B cell (primary cell): ENCODE measurements around the gene LIPC. TPM values are rescaled to one million over a fixed set of nuclear protein-coding genes. Genes with fewer than 3 reads are reported as not detected.

Experiments
- ATAC-seq: fragments of 200-7000 bp; cut with Tn5 transposase; one replicate; pipeline ENCODE4 v1.10.0; 2021; ENCODE audit warnings: low read depth, mild to moderate bottlenecking, moderate number of reproducible peaks, moderate library complexity
- CTCF ChIA-PET: fragments of 350-600 bp; sonication (Branson Sonifier 250); formaldehyde crosslinking; loops from one replicate; lab custom pipeline; 2021; ENCODE audit warnings: antibody characterized with exemption, inconsistent platforms; lab: Charles Lee
- POLR2A ChIA-PET: fragments of 350-600 bp; sonication (Branson Sonifier 250); formaldehyde crosslinking; loops from one replicate; lab custom pipeline; 2021; ENCODE audit warnings: antibody characterized with exemption; lab: Charles Lee
- DNase-seq: peaks from one replicate; pipeline ENCODE4 v3.0.0; 2013
- H2AFZ ChIP-seq: 2 replicates; pipeline ENCODE4 v1.6.1; 2012; ENCODE audit warnings: mild to moderate bottlenecking, low read depth, low read length; ENCODE audit not compliant: insufficient read depth, poor library complexity, severe bottlenecking
- H3K27ac ChIP-seq, 2 donors: 1 replicate in 1 of 2; 2 replicates in 1 of 2; pipeline ENCODE4 v1.5.1; 2012 to 2013; ENCODE audit warnings: low read length in 2 of 2, mild to moderate bottlenecking in 2 of 2, moderate library complexity in 1 of 2
- H3K27me3 ChIP-seq, 4 experiments: fragments of 200-600 bp in 1 of 4; sonication (generic) in 1 of 4; replicated peaks in 1 of 4; 1 replicate in 2 of 4; 2 replicates in 2 of 4; pipeline versions ENCODE4 v1.6.1 to v1.7.0; 2013 to 2016; ENCODE audit warnings: low read length in 3 of 4, mild to moderate bottlenecking in 2 of 4, mixed read lengths in 1 of 4, moderate library complexity in 1 of 4; ENCODE audit not compliant: insufficient read depth in 4 of 4, control insufficient read depth in 3 of 4; ENCODE audit errors: control extremely low read depth in 1 of 4
- H3K36me3 ChIP-seq, 2 experiments: replicated peaks in 1 of 2; 1 replicate in 1 of 2; 2 replicates in 1 of 2; pipeline versions ENCODE4 v1.6.1 to v1.7.1; 2013; ENCODE audit warnings: low read length in 1 of 2; ENCODE audit not compliant: insufficient read depth in 2 of 2, control insufficient read depth in 1 of 2; ENCODE audit errors: control extremely low read depth in 1 of 2, extremely low read depth in 1 of 2
- H3K4me1 ChIP-seq, 2 donors: fragments of 200-600 bp in 1 of 2; sonication (generic) in 1 of 2; 1 replicate in 1 of 2; 2 replicates in 1 of 2; pipeline versions ENCODE4 v1.5.1 to v1.6.1; 2013 to 2017; ENCODE audit warnings: low read length in 2 of 2; ENCODE audit not compliant: control insufficient read depth in 2 of 2, insufficient read depth in 2 of 2
- H3K4me2 ChIP-seq: replicated peaks from 2 replicates; pipeline ENCODE3; 2012; ENCODE audit warnings: mild to moderate bottlenecking, low read depth, low read length; ENCODE audit not compliant: poor library complexity, severe bottlenecking
- H3K4me3 ChIP-seq, 5 experiments: fragments of 200-600 bp in 1 of 5; sonication (generic) in 1 of 5; 1 replicate in 3 of 5; 2 replicates in 2 of 5; pipeline versions ENCODE4 v1.5.1 to v1.7.0; 2011 to 2016; ENCODE audit warnings: low read length in 4 of 5, mild to moderate bottlenecking in 4 of 5, low read depth in 2 of 5, control low read depth in 1 of 5, moderate library complexity in 1 of 5; ENCODE audit not compliant: insufficient read depth in 1 of 5; ENCODE audit errors: control extremely low read depth in 1 of 5, extremely low read depth in 1 of 5
- H3K79me2 ChIP-seq: fragments of 200-600 bp; sonication (generic); one replicate; pipeline ENCODE4 v1.6.0; 2016; ENCODE audit warnings: low read length; ENCODE audit not compliant: control insufficient read depth, insufficient read depth
- H3K9ac ChIP-seq: fragments of 200-600 bp; sonication (generic); 2 replicates; pipeline ENCODE4 v1.6.1; 2017; ENCODE audit warnings: mild to moderate bottlenecking, low read length, moderate library complexity
- H3K9me3 ChIP-seq, 3 donors: one replicate each; pipeline versions ENCODE4 v1.6.1 to v1.7.1; 2013; ENCODE audit warnings: low read length in 2 of 3; ENCODE audit not compliant: control insufficient read depth in 2 of 3, insufficient read depth in 1 of 3; ENCODE audit errors: control extremely low read depth in 1 of 3
- H4K20me1 ChIP-seq: 2 replicates; pipeline ENCODE4 v1.6.0; 2012; ENCODE audit warnings: mild to moderate bottlenecking, low read length; ENCODE audit not compliant: insufficient read depth, control insufficient read depth, poor library complexity, severe bottlenecking
- H3K27ac Mint-ChIP-seq: one replicate; pipeline ENCODE4 v1.8.0; 2021; ENCODE audit warnings: mixed read lengths
- H3K27me3 Mint-ChIP-seq: one replicate; pipeline ENCODE4 v1.8.0; 2021; ENCODE audit warnings: mixed read lengths
- H3K4me1 Mint-ChIP-seq: one replicate; pipeline ENCODE4 v1.8.0; 2021; ENCODE audit warnings: mixed read lengths
- H3K4me3 Mint-ChIP-seq: one replicate; pipeline ENCODE4 v1.8.0; 2021; ENCODE audit warnings: mixed read lengths
- H3K9me3 Mint-ChIP-seq: one replicate; pipeline ENCODE4 v1.8.0; 2022; ENCODE audit warnings: mixed read lengths; ENCODE audit not compliant: insufficient read depth
- CTCF ChIP-seq: fragments of 200-600 bp; IDR thresholded peaks from one replicate; pipeline ENCODE4 v1.8.0; 2022; ENCODE audit warnings: antibody characterized with exemption, mild to moderate bottlenecking
- EZH2 ChIP-seq: IDR thresholded peaks from 2 replicates; pipeline ENCODE4 v1.6.1; 2012; ENCODE audit warnings: borderline replicate concordance, low read depth, mild to moderate bottlenecking, moderate library complexity, low read length; ENCODE audit not compliant: insufficient read depth, poor library complexity, severe bottlenecking
- WGBS: methylation state at CpG from one replicate; pipeline ENCODE4 v1.1.5; 2013; ENCODE audit warnings: missing lambda C conversion rate; ENCODE audit not compliant: insufficient coverage; 5-methylcytosine and 5-hydroxymethylcytosine counted together
- intact Hi-C: fragments of 100-400 bp; cut with micrococcal nuclease; formaldehyde crosslinking; loops from one replicate; pipeline ENCODE4 v1.10.0; 2022
- polyA plus RNA-seq: library from polyadenylated mRNA; depleted of rRNA; stranded (reverse); fragments of >200 nt; gene quantifications from 2 replicates; pipeline ENCODE4 v1.2.3, GENCODE V29; 2012
- total RNA-seq, 2 donors: library from RNA; stranded (reverse); fragments of 120-200 nt in 1 of 2; gene quantifications; 1 replicate in 1 of 2; 2 replicates in 1 of 2; pipeline versions ENCODE4 v1.2.3 to v1.2.4, GENCODE V29; 2013 to 2022

The LIPC gene
- total and polyA plus RNA-seq, 2 donors (not counting 1 experiment from before 2014, with no cell fraction given), result not detected

GRCh38 chr15:58576657-58577056 is 144.9 kb downstream of the LIPC start:
- H4K20me1 ChIP-seq, result no peaks in the 10 kb centered on the region
- no peaks in the 10 kb centered on the region for H3K4me1 ChIP-seq
- CTCF ChIA-PET, result interaction anchor here (1.5 kb wide), 1 partner anchor 14 kb away, joined by 3 read pairs; no protein-coding TSS in a partner anchor
- DNase-seq, result no peak
- no peak overlapping the region for H3K4me2 ChIP-seq
- peaks cover 3% of the 10 kb centered on the region for H3K4me1 Mint-ChIP-seq
- POLR2A ChIA-PET, result interaction anchor here (0.7 to 0.8 kb wide), 2 partner anchors 158 to 956 kb away, joined by 9 to 12 read pairs; no protein-coding TSS in a partner anchor
- peaks cover 0 to 5% (median 0%) of the 10 kb centered on the region in 3 donors for H3K9me3 ChIP-seq
- no peak overlapping the region for H3K4me3 ChIP-seq
- no peak for ATAC-seq
- H2AFZ ChIP-seq, result no peak overlapping the region
- H3K27me3 ChIP-seq, result no peaks in the 10 kb centered on the region
- H3K27ac Mint-ChIP-seq, result no peak overlapping the region
- intact Hi-C loops, result no loop called here
- no peak overlapping the region for H3K27ac ChIP-seq
- H3K79me2 ChIP-seq, result no peaks in the 10 kb centered on the region
- H3K4me3 Mint-ChIP-seq, result no peak overlapping the region
- peaks cover under 1% of the 10 kb centered on the region for H3K27me3 Mint-ChIP-seq
- TF ChIP-seq EZH2 (no peak), CTCF (no peak)
- H3K36me3 ChIP-seq, result no peaks in the 10 kb centered on the region
- no peaks in the 10 kb centered on the region for H3K9me3 Mint-ChIP-seq
- H3K9ac ChIP-seq, result no peak overlapping the region

GRCh38 chr15:58582160-58582559 is 150.4 kb downstream of the LIPC start:
- Mint-ChIP-seq H3K9me3 (peaks cover 4% of the 10 kb centered on the region), H3K27ac (no peak overlapping the region), H3K4me3 (no peak overlapping the region), H3K4me1 (peaks cover 16% of the 10 kb centered on the region), H3K27me3 (peaks cover 18% of the 10 kb centered on the region)
- H3K79me2 ChIP-seq, result no peaks in the 10 kb centered on the region
- POLR2A ChIA-PET, result no interaction called here
- H4K20me1 ChIP-seq, result no peaks in the 10 kb centered on the region
- peaks cover 0 to 9% (median 0%) of the 10 kb centered on the region in 4 experiments for H3K27me3 ChIP-seq
- WGBS, result 97% methylated on average over 3 of the region's 3 CpGs
- peaks cover 12 to 13% of the 10 kb centered on the region in 2 donors for H3K4me1 ChIP-seq
- no peak overlapping the region for H3K4me2 ChIP-seq
- no peak overlapping the region for H3K4me3 ChIP-seq
- CTCF ChIA-PET, result no interaction called here
- no peak for DNase-seq
- no peak overlapping the region for H3K9ac ChIP-seq
- TF ChIP-seq CTCF (no peak), EZH2 (no peak)
- H3K27ac ChIP-seq, result no peak overlapping the region
- no peak overlapping the region for H2AFZ ChIP-seq
- H3K9me3 ChIP-seq, result peaks cover 0 to 5% (median 0%) of the 10 kb centered on the region in 3 donors
- intact Hi-C loops, result no loop called here
- ATAC-seq, result no peak
- H3K36me3 ChIP-seq, result no peaks in the 10 kb centered on the region
